ENCODE data around the gene PYGM.

PYGM gene

GRCh38 chr11:64766881-64767280 lies 7.1 kb upstream of the PYGM start:
- DNase-seq = no peak

GRCh38 chr11:64765851-64766665 lies 6.3 kb upstream of the PYGM start:
- no peak for DNase-seq

- DNase-seq = no peak
Measured at GRCh38 chr11:64765291-64765850, 5.6 kb upstream of the PYGM start.

GRCh38 chr11:64764753-64765152 lies 5.0 kb upstream of the PYGM start:
- DNase-seq = no peak

- DNase-seq = no peak
Measured at GRCh38 chr11:64764040-64764611, 4.4 kb upstream of the PYGM start.

- DNase-seq = no peak
Measured at GRCh38 chr11:64763526-64764039, 3.8 kb upstream of the PYGM start.

GRCh38 chr11:64762674-64763525 lies 3.1 kb upstream of the PYGM start:
- DNase-seq = no peak

GRCh38 chr11:64762277-64762673 lies 2.5 kb upstream of the PYGM start:
- DNase-seq = no peak

- no peak for DNase-seq
Measured at GRCh38 chr11:64760759-64761420, 1.1 kb upstream of the PYGM start.

GRCh38 chr11:64759131-64759721 lies 548 bp downstream of the PYGM start:
- no peak for DNase-seq

- no peak for DNase-seq
Measured at GRCh38 chr11:64758330-64759079, 1.3 kb downstream of the PYGM start.

GRCh38 chr11:64757549-64758329 lies 2.0 kb downstream of the PYGM start:
- DNase-seq = no peak

GRCh38 chr11:64755681-64756361 lies 4.0 kb downstream of the PYGM start:
- DNase-seq = no peak

GRCh38 chr11:64754919-64755662 lies 4.7 kb downstream of the PYGM start:
- DNase-seq = no peak

GRCh38 chr11:64754124-64754918 lies 5.5 kb downstream of the PYGM start:
- no peak for DNase-seq

- no peak for DNase-seq
Measured at GRCh38 chr11:64753380-64754123, 6.2 kb downstream of the PYGM start.

GRCh38 chr11:64753019-64753379 lies 6.8 kb downstream of the PYGM start:
- DNase-seq = no peak
